Activated naive CD8-positive, alpha-beta T cell treated with anti-CD3 and anti-CD28 coated beads, Interleukin-2, amount 10 ng/mL, durations not matched to agents 7 days and 5 days (primary cell): Measurements from ENCODE around the gene SEC63. TPM values are rescaled to one million over a fixed set of nuclear protein-coding genes. Genes with fewer than 3 reads are reported as not detected.

Source experiments
- ATAC-seq: fragments of 150-1000 bp; cut with Tn5 transposase; one replicate; pipeline ENCODE4 v1.10.0; 2021; ENCODE audit warnings: low read depth, moderate library complexity
- POLR2A ChIA-PET: fragments of 350-600 bp; sonication (Branson Sonifier 250); formaldehyde crosslinking; loops from one replicate; lab custom pipeline; 2021; ENCODE audit warnings: antibody characterized with exemption; lab: Charles Lee
- DNase-seq: peaks from one replicate; pipeline ENCODE4 v3.0.0; 2021
- H3K27ac Mint-ChIP-seq: one replicate; pipeline ENCODE4 v1.8.0; 2022; ENCODE audit warnings: mild to moderate bottlenecking, mixed read lengths
- H3K27me3 Mint-ChIP-seq: one replicate; pipeline ENCODE4 v1.8.0; 2022; ENCODE audit warnings: mild to moderate bottlenecking, moderate library complexity, mixed read lengths
- H3K36me3 Mint-ChIP-seq: one replicate; pipeline ENCODE4 v1.8.0; 2021; ENCODE audit warnings: mild to moderate bottlenecking, mixed read lengths
- H3K4me1 Mint-ChIP-seq: one replicate; pipeline ENCODE4 v1.8.0; 2021; ENCODE audit warnings: mixed read lengths
- H3K4me3 Mint-ChIP-seq: one replicate; pipeline ENCODE4 v1.8.0; 2022; ENCODE audit warnings: mild to moderate bottlenecking, moderate library complexity, mixed read lengths
- H3K9me3 Mint-ChIP-seq: one replicate; pipeline ENCODE4 v1.8.0; 2021; ENCODE audit warnings: mixed read lengths
- total RNA-seq, 2 experiments: library from RNA; stranded (reverse); gene quantifications; one replicate each; pipeline ENCODE4 v1.2.3, GENCODE V29; 2021

SEC63 gene
- total RNA-seq, 2 experiments from 2014 or later = 64.7 to 69.2 TPM

DNA sequence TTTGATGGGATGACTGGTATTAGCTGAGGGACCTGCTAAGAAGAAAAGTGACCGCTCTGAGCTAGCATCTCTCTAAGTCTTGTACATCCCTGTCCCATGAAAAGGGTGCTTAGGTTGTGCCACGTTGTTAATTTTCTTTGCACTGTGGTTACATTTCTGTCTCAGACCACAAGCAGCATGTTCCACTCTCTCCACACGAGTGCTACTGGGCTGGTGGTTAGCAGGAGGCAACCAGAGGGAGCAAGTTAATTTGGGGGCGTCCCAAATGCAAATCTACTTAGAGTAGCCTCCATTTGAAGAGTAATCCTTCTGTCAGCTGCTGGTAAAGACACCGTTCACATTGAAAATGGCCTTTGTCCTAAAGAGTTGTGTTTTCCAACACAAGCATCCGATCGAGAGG is 130.5 kb downstream of the SEC63 start:
- H3K27ac Mint-ChIP-seq = no peak overlapping the region
- H3K9me3 Mint-ChIP-seq = no peaks in the 10 kb centered on the region
- H3K36me3 Mint-ChIP-seq = peaks cover 7% of the 10 kb centered on the region
- POLR2A ChIA-PET = interaction anchor here (1.0 to 1.1 kb wide), 2 partner anchors 8 to 21 kb away, joined by 3 to 4 read pairs; no protein-coding TSS in a partner anchor
- H3K27me3 Mint-ChIP-seq = no peaks in the 10 kb centered on the region
- DNase-seq (no peak), ATAC-seq (no peak)
- H3K4me1 Mint-ChIP-seq = peaks cover 33% of the 10 kb centered on the region
- H3K4me3 Mint-ChIP-seq = no peak overlapping the region

DNA sequence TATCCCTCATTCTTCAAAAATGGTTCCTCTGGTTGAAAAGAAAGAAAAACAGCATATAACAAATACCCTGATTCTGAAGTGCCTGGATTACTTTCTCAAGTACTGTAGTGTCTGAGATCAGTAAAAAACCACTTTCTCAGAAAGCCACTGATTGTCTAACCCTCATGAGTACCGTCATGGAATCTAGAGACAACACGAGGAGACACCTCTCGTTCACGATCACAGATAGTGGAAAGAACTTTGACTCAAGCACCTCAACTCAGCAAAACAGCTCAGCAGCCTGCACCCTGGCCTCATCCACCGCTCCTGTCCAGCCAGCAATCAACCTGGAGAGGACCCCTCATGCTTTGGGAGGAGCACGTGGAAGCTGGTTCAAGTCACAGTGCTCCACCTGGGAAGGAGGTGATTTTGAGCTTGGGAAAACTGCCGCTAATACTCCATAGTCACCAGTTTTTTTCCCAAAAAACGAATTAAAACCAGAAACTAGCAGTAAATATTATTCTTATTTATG is 134.9 kb downstream of the SEC63 start:
- peak overlapping the region; percentile 92 for H3K27ac Mint-ChIP-seq
- no peaks in the 10 kb centered on the region for H3K27me3 Mint-ChIP-seq
- H3K4me3 Mint-ChIP-seq = peak overlapping the region; percentile 81
- DNase-seq (peak; percentile 60), ATAC-seq (peak; percentile 29)
- no peaks in the 10 kb centered on the region for H3K9me3 Mint-ChIP-seq
- peaks cover 11% of the 10 kb centered on the region for H3K36me3 Mint-ChIP-seq
- H3K4me1 Mint-ChIP-seq = peaks cover 66% of the 10 kb centered on the region
- POLR2A ChIA-PET = interaction anchor here (0.6 to 8.1 kb wide), 18 partner anchors 9 to 1272 kb away, joined by 3 to 86 read pairs (median 8); partner anchors contain the start of genes PDSS2 and SESN1

DNA sequence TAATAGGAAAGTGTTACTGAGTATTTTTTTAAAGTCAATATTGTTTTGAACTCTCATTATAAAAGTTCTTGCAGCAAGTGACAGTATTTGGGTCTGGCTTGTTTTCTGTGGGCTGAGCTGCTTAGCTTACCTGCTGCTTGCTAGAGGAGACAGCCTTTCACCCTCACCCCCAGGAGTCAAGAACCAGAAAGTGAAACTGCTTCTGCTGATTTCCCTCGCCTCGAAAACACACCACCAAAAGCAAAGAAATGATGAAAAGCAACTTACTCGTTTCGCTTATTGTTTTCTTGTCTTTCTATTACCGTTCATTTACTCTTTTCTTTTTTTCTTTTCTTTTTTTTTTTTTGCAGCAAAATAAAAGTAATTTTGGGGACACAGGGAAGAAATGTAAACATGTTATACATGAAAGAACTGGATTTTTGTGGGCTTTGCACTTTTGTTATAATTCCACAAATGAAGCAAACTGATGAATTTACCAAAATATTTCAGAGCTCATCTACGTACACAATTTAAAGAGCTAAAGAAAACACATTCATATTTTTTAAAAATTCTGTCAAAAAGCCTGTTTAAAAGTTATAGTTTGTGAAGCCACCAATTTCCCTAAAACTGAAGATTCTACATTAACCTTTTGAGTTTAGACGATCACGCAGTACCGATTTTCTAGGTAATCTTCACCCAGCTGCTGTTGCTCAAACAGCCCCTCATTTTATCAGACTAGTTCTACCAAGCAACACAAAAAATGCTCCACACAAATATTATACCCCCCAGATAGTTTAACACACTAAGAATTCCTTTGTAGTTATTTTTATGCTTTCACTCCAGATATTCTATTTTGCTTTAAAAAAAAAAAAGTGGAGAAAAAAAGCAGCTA is 135.6 kb downstream of the SEC63 start:
- Mint-ChIP-seq H3K27me3 (no peaks in the 10 kb centered on the region), H3K9me3 (no peaks in the 10 kb centered on the region), H3K4me3 (peak overlapping the region; percentile 81), H3K4me1 (peaks cover 66% of the 10 kb centered on the region), H3K27ac (peak overlapping the region; percentile 92), H3K36me3 (peaks cover 13% of the 10 kb centered on the region)
- POLR2A ChIA-PET = interaction anchor here (0.6 to 8.1 kb wide), 18 partner anchors 9 to 1302 kb away, joined by 3 to 86 read pairs (median 8); partner anchors contain the start of gene PDSS2
- DNase-seq (no peak), ATAC-seq (peak; percentile 32)

DNA sequence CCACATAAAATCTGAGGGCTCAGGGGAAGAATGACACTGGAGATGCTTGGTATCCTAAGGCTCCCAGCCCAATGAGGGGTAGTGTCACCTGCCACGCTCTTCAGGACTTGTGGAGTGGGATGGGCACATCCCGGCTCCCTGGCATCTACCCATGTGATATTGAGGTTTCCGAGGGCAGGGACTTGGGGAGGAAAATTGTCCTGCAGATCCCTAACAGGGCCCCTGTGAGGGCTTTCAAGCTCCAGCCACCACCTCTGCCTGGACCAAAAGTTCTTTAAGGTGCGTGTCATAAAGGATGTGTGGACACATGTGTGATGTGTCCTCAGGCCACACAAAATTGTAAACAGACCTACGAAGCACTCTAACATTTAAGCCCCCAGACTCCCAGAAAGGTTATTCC is 136.4 kb downstream of the SEC63 start:
- no peaks in the 10 kb centered on the region for H3K27me3 Mint-ChIP-seq
- H3K9me3 Mint-ChIP-seq = no peaks in the 10 kb centered on the region
- peak overlapping the region; percentile 92 for H3K27ac Mint-ChIP-seq
- no peak for ATAC-seq
- POLR2A ChIA-PET = interaction anchor here (0.7 to 8.1 kb wide), 9 partner anchors 11 to 164 kb away, joined by 5 to 86 read pairs (median 39); no protein-coding TSS in a partner anchor
- peak; percentile 40 for DNase-seq
- peak overlapping the region; percentile 81 for H3K4me3 Mint-ChIP-seq
- H3K4me1 Mint-ChIP-seq = peaks cover 70% of the 10 kb centered on the region
- H3K36me3 Mint-ChIP-seq = peaks cover 15% of the 10 kb centered on the region

DNA sequence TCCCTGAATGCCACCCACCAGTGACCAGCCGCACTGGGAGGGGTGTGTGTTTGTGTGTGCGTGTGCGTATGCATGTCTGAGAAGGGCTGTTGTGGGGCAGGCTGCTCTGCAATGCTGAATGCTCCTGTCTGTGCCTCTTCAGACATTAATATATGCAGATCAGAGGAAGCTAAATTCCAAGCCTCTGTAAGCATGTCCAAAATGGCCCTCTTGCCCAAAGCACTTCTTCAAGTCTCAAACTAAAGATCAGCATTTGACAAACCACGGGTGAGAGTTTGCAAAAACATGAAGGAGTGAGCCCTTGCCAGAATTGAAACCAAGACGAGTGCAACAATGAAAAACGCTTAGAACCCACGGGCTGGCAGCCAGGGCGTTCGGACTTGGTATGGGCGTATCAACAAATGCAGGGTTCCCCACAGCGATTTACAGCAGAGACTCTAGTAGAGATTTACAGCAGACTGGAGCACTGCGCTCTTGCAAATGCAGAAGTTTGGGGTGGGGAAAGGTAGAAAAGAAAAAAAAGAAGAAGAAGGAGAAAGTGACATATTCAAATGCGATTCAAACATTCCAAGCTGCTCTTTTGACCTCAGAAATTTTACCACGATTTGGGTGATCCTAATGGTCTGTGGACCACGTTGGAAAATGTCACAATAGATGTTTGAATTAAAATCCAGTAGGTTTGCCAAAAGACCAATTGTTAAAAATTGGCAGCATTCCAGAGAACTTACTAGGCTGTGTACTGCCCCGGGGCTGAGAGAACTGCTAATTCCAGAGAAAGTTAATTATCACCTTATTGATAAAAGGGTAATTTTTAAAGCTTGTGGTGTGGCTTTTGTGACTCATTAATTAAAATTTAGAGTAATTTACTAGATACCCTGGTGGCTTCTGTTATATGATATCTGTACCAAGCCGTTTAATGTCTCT is 137.4 kb downstream of the SEC63 start:
- peak overlapping the region; percentile 92 for H3K27ac Mint-ChIP-seq
- peaks cover 73% of the 10 kb centered on the region for H3K4me1 Mint-ChIP-seq
- H3K9me3 Mint-ChIP-seq = no peaks in the 10 kb centered on the region
- ATAC-seq (peak; percentile 13), DNase-seq (peak; percentile 48)
- H3K36me3 Mint-ChIP-seq = peaks cover 15% of the 10 kb centered on the region
- peak overlapping the region; percentile 81 for H3K4me3 Mint-ChIP-seq
- POLR2A ChIA-PET = interaction anchor here (1.0 to 8.1 kb wide), 11 partner anchors 12 to 163 kb away, joined by 3 to 86 read pairs (median 20); no protein-coding TSS in a partner anchor
- H3K27me3 Mint-ChIP-seq = no peaks in the 10 kb centered on the region

DNA sequence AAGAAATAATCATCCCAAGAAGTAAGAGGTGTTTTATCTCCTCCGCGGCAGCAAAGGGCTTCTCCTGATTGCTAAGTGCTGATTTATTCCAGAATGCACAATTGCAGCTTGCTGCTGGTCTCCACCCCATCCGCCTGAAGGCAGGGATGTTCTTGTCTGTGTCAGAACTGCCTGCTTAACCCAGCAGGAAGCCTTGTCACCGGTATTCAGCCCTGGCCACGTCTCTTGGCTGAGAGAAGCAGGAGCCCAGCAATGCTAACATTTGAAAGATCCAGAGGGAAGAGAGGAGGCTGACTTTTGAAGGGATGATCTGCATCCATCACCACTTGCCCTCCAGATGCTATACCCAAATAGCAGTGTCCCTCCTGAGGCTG is 138.1 kb downstream of the SEC63 start:
- H3K27ac Mint-ChIP-seq = peak overlapping the region; percentile 92
- DNase-seq (peak; percentile 61), ATAC-seq (peak; percentile 35)
- peaks cover 15% of the 10 kb centered on the region for H3K36me3 Mint-ChIP-seq
- no peaks in the 10 kb centered on the region for H3K9me3 Mint-ChIP-seq
- H3K4me1 Mint-ChIP-seq = peaks cover 71% of the 10 kb centered on the region
- H3K4me3 Mint-ChIP-seq = peak overlapping the region; percentile 81
- POLR2A ChIA-PET = interaction anchor here (0.7 to 8.1 kb wide), 11 partner anchors 8 to 136 kb away, joined by 3 to 86 read pairs (median 12); no protein-coding TSS in a partner anchor
- H3K27me3 Mint-ChIP-seq = no peaks in the 10 kb centered on the region

DNA sequence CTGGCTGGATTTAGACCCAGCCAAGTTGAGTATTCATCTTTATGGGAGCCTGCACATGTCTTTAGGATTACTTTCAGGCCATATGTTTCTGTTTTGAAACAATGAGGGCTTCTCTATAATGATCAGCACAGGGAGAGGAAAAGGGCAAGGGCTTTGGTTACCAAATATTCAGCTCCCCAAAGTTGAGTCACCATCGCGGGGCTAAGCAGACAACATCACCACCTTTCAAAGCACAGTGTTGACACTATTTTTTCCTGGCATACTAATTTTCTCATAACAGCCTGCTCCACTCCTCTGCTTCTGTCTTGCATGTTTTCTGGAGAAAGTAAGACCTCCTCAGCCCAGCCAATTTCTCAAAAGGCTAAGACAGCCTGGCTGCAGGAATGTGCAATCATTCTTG is 138.8 kb downstream of the SEC63 start:
- H3K36me3 Mint-ChIP-seq = peaks cover 15% of the 10 kb centered on the region
- peak overlapping the region; percentile 92 for H3K27ac Mint-ChIP-seq
- H3K4me3 Mint-ChIP-seq = peak overlapping the region; percentile 81
- no peaks in the 10 kb centered on the region for H3K27me3 Mint-ChIP-seq
- peaks cover 1% of the 10 kb centered on the region for H3K9me3 Mint-ChIP-seq
- DNase-seq = no peak
- ATAC-seq = no peak
- H3K4me1 Mint-ChIP-seq = peaks cover 65% of the 10 kb centered on the region
- POLR2A ChIA-PET = interaction anchor here (0.7 to 8.1 kb wide), 11 partner anchors 9 to 137 kb away, joined by 3 to 86 read pairs (median 12); no protein-coding TSS in a partner anchor

DNA sequence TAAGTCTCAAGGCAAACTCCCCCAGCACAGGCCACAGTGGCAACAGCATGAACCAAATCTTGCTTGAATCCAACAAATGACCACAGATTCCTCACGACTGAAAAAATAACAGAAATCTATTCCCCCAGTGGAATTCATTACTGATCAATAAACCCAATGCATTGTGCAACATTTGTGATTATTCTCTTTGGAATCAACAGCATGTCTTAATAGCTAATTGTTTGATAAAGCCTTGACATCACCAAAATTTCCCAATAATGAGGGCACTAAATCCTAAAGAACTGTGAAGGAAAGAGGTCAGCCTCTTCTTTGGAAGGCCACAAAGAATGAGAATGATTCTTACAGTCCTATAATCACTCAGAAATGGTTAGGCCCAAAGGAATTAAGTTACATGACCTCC is 139.7 kb downstream of the SEC63 start:
- Mint-ChIP-seq H3K4me3 (peak overlapping the region; percentile 49), H3K36me3 (peaks cover 19% of the 10 kb centered on the region), H3K27ac (peak overlapping the region; percentile 43), H3K9me3 (peaks cover 1% of the 10 kb centered on the region), H3K27me3 (no peaks in the 10 kb centered on the region), H3K4me1 (peaks cover 61% of the 10 kb centered on the region)
- POLR2A ChIA-PET = interaction anchor here (3.0 to 8.1 kb wide), 3 partner anchors 30 to 82 kb away, joined by 12 to 86 read pairs (median 73); no protein-coding TSS in a partner anchor
- DNase-seq (no peak), ATAC-seq (no peak)

DNA sequence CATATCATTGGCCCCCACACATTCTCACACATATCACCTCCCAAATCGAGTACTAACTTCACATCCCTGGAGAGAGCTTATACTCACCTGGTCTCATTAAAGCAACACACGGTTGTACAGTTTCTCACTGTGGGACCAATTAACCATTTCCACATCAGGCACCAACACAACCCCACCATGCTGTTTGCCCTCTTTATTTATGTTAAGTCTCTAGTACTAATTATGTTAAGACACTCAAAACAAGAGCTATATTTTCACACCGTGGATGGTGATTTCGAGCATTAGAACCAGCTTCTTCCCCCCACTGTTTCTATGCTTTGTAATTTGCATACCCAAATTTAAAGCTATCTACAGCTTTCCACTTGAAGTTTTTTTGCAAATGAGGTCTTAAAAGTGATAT is 140.2 kb downstream of the SEC63 start:
- Mint-ChIP-seq H3K27me3 (no peaks in the 10 kb centered on the region), H3K9me3 (peaks cover 1% of the 10 kb centered on the region), H3K36me3 (peaks cover 15% of the 10 kb centered on the region), H3K27ac (peak overlapping the region; percentile 56), H3K4me1 (peaks cover 56% of the 10 kb centered on the region), H3K4me3 (peak overlapping the region; percentile 49)
- DNase-seq (no peak), ATAC-seq (no peak)
- POLR2A ChIA-PET = interaction anchor here (0.7 to 8.1 kb wide), 4 partner anchors 22 to 81 kb away, joined by 4 to 86 read pairs (median 42); no protein-coding TSS in a partner anchor

Other genes with a start within 250 kb of the SEC63 start
- 10 to 100 TPM; 62.6 to 68.7 TPM for gene SCML4, start 133.9 kb downstream of the SEC63 start, total RNA-seq
- 10 to 100 TPM; 34.3 to 35.1 TPM for gene OSTM1, start 116.5 kb upstream of the SEC63 start, total RNA-seq
- not detected for gene NR2E1, start 207.8 kb upstream of the SEC63 start, total RNA-seq